Esophagus muscularis mucosa (tissue), 4 donors: ENCODE measurements around the gene PLBD2. TPM values are rescaled to one million over a fixed set of nuclear protein-coding genes. Genes with fewer than 3 reads are reported as not detected.

ENCODE experiments used
- DNase-seq: peaks from one replicate; pipeline ENCODE4 v3.0.0-alpha.2; 2017; ENCODE audit errors: extremely low spot score
- H3K27ac ChIP-seq, 4 donors: fragments of 200-600 bp; sonication (generic); replicated peaks in 1 of 4; 1 replicate in 3 of 4; 2 replicates in 1 of 4; pipeline ENCODE4 v1.5.1; 2016 to 2019; ENCODE audit warnings: mild to moderate bottlenecking in 1 of 4
- H3K27me3 ChIP-seq, 4 donors: fragments of 200-600 bp; sonication (generic); one replicate each; pipeline versions ENCODE4 v1.5.1 to v1.6.0; 2016 to 2019
- H3K36me3 ChIP-seq, 4 donors: fragments of 200-600 bp; sonication (generic); one replicate each; pipeline ENCODE4 v1.5.1; 2016 to 2019
- H3K4me1 ChIP-seq, 4 donors: fragments of 200-600 bp; sonication (generic); one replicate each; pipeline ENCODE4 v1.5.1; 2016 to 2019
- H3K4me3 ChIP-seq, 4 donors: fragments of 200-600 bp; sonication (generic); 1 replicate in 2 of 4; 2 replicates in 2 of 4; pipeline ENCODE4 v1.5.1; 2016 to 2019; ENCODE audit warnings: mild to moderate bottlenecking in 4 of 4, moderate library complexity in 1 of 4
- H3K9me3 ChIP-seq, 4 donors: fragments of 200-600 bp; sonication (generic); 1 replicate in 3 of 4; 2 replicates in 1 of 4; pipeline ENCODE4 v1.5.1; 2016 to 2019
- EP300 ChIP-seq: sonication (generic); formaldehyde crosslinking; IDR thresholded peaks from one replicate; pipeline ENCODE4 v1.6.1; 2017; ENCODE audit warnings: antibody characterized with exemption
- POLR2A ChIP-seq: fragments of 450-650 bp; IDR thresholded peaks from one replicate; pipeline ENCODE4 v1.6.1; 2017; ENCODE audit warnings: antibody characterized with exemption, moderate library complexity, mild to moderate bottlenecking, low read depth
- POLR2AphosphoS5 ChIP-seq, 2 donors: sonication (generic); formaldehyde crosslinking; IDR thresholded peaks; one replicate each; pipeline ENCODE4 v1.6.1; 2017; ENCODE audit warnings: antibody characterized with exemption in 2 of 2
- WGBS: methylation state at CpG from one replicate; pipeline ENCODE4 v1.1.5; 2018; 5-methylcytosine and 5-hydroxymethylcytosine counted together
- intact Hi-C: fragments of 100-400 bp; cut with DNase I; formaldehyde crosslinking; loops from one replicate; pipeline ENCODE4 v1.15.1; 2023
- total RNA-seq, 4 donors: library from RNA; depleted of rRNA; stranded (reverse); fragments of >200 nt; gene quantifications; one replicate each; pipeline versions ENCODE4 v1.1.0 to v1.2.1, GENCODE V29; 2016
- TF ChIP-seq, protein P1 (sequence below), 3 experiments: fragments of 200-600 bp in 2 of 3; fragments of 450-650 bp in 1 of 3; sonication (generic) in 2 of 3; IDR thresholded peaks; one replicate each; pipeline ENCODE4 v1.5.1; 2017 to 2019; ENCODE audit warnings: antibody characterized with exemption in 3 of 3, mild to moderate bottlenecking in 2 of 3, moderate library complexity in 1 of 3

The PLBD2 gene, protein sequence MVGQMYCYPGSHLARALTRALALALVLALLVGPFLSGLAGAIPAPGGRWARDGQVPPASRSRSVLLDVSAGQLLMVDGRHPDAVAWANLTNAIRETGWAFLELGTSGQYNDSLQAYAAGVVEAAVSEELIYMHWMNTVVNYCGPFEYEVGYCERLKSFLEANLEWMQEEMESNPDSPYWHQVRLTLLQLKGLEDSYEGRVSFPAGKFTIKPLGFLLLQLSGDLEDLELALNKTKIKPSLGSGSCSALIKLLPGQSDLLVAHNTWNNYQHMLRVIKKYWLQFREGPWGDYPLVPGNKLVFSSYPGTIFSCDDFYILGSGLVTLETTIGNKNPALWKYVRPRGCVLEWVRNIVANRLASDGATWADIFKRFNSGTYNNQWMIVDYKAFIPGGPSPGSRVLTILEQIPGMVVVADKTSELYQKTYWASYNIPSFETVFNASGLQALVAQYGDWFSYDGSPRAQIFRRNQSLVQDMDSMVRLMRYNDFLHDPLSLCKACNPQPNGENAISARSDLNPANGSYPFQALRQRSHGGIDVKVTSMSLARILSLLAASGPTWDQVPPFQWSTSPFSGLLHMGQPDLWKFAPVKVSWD
- total RNA-seq = 10 to 100 TPM; 30.2 to 60.9 (median 33.1) TPM

DNA sequence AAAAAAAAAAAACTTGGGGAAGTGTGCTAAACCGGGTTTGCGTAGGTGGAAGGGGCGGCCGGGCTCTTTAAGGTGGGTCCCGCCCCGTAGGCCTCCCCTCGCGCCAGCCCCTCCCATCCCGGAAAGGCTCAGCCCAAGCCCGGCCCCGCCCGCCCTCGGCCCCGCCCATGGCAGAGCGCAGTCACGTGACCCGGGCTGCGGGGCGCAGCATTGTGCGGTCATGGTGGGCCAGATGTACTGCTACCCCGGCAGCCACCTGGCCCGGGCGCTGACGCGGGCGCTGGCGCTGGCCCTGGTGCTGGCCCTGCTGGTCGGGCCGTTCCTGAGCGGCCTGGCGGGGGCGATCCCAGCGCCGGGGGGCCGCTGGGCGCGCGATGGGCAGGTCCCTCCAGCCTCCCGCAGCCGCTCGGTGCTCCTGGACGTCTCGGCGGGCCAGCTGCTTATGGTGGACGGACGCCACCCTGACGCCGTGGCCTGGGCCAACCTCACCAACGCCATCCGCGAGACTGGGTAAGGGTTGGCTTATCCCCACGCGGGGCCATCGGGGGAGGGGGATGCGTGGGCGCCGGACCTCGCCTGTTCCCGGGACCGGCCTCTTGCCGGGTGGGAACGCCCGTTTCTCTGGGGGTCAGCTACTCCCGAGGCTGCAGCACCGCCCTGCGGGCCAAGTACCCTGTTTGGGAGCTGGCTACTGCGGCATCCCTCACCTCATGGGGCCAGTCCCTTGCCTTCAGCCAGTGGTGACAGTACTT lies at the start of gene PLBD2:
Gene PLBD2, plus strand, starts transcription at position 207 of the 752 bp plus-strand sequence. Its CDS starts 14 bp downstream, at position 221.
- Histone ChIP-seq H3K27me3 (peaks cover 0 to 7% (median 0%) of the 10 kb centered on the region in 4 donors), H3K4me1 (peaks cover 12 to 34% (median 27%) of the 10 kb centered on the region in 4 donors), H3K36me3 (peaks cover 0 to 3% (median under 1%) of the 10 kb centered on the region in 4 donors), H3K9me3 (no peaks in the 10 kb centered on the region), H3K4me3 (peak within 1 kb of the TSS; percentile 68 to 91 (median 76)), H3K27ac (peak within 1 kb of the TSS; percentile 82 to 91 (median 87))
- peak; percentile 50 for TF ChIP-seq POLR2A
- TF ChIP-seq EP300 = no peak
- peak; percentile 78 to 85 for TF ChIP-seq POLR2AphosphoS5 (IDR thresholded peaks at IDR 0.05)
- TF ChIP-seq, protein P1, sequence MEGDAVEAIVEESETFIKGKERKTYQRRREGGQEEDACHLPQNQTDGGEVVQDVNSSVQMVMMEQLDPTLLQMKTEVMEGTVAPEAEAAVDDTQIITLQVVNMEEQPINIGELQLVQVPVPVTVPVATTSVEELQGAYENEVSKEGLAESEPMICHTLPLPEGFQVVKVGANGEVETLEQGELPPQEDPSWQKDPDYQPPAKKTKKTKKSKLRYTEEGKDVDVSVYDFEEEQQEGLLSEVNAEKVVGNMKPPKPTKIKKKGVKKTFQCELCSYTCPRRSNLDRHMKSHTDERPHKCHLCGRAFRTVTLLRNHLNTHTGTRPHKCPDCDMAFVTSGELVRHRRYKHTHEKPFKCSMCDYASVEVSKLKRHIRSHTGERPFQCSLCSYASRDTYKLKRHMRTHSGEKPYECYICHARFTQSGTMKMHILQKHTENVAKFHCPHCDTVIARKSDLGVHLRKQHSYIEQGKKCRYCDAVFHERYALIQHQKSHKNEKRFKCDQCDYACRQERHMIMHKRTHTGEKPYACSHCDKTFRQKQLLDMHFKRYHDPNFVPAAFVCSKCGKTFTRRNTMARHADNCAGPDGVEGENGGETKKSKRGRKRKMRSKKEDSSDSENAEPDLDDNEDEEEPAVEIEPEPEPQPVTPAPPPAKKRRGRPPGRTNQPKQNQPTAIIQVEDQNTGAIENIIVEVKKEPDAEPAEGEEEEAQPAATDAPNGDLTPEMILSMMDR (IDR thresholded peaks at IDR 0.05) = no peak
- intact Hi-C loops = no loop called here
- DNase-seq = peak; percentile 98
- under 1% methylated on average over 41 of the region's 67 CpGs for WGBS

DNA sequence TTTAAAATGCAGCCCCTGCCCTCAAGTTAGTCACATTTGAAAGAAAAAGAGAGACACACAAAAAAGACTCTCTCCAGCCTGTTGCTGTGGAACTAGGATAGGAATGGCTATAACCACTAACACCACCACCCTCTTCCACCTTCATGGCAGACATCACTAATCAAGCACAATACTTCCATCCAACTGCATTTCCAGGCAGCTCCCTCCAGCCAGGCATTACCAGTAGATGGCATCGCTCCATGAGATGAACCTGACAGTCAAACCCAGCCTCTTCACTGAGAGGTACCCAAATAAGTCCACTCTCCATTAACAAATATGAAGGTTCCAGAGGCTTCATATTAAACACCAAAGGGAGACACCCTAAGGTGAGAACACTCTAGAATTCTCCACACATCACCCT lies 47.9 kb upstream of the PLBD2 start:
- Histone ChIP-seq H3K4me3 (no peak overlapping the region), H3K36me3 (peaks cover 14 to 97% (median 82%) of the 10 kb centered on the region in 4 donors), H3K27ac (no peak overlapping the region), H3K27me3 (no peaks in the 10 kb centered on the region), H3K9me3 (no peaks in the 10 kb centered on the region), H3K4me1 (peaks cover 0 to 11% (median 5%) of the 10 kb centered on the region in 4 donors)
- intact Hi-C loops = loop anchor here (10.0 kb wide), 2 partner anchors 114 to 604 kb away; partner anchors contain the start of gene SDSL
- no peak for DNase-seq
- 100% methylated on average over 1 of the region's 1 CpG for WGBS
- TF ChIP-seq POLR2AphosphoS5 (IDR thresholded peaks at IDR 0.05) = no peak
- no peak for TF ChIP-seq EP300
- TF ChIP-seq, protein P1 (IDR thresholded peaks at IDR 0.05) = no peak
- TF ChIP-seq POLR2A = no peak

DNA sequence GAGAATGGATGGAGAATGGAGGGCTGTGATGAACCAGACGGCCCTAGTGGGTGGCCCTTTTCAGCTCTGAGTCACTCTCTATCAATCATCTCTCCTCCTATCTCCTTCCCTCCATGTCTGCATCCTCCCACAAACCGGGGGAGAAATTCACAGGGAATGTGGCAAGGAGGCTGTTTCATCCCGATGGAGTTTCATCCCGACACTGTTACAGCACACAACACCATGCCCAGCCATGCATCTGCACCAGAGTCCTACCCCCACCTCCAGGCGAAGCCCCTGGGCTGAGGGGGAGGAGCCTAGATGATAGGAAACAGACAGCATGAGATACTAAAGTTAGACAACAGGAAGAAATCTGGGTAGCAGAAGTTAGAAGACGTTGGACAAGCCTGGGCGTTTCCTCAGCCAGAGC lies 44.3 kb upstream of the PLBD2 start:
- Histone ChIP-seq H3K4me3 (no peak overlapping the region), H3K27me3 (no peaks in the 10 kb centered on the region), H3K36me3 (peaks cover 22 to 98% (median 80%) of the 10 kb centered on the region in 4 donors), H3K9me3 (no peaks in the 10 kb centered on the region), H3K27ac (peak overlapping the region in 1 of 4 donors; percentile 45), H3K4me1 (peaks cover 0 to 11% (median 5%) of the 10 kb centered on the region in 4 donors)
- 74% methylated on average over 7 of the region's 7 CpGs for WGBS
- intact Hi-C loops = loop anchor here (10.0 kb wide), 2 partner anchors 111 to 601 kb away; partner anchors contain the start of gene SDSL
- DNase-seq = no peak
- no peak for TF ChIP-seq POLR2AphosphoS5 (IDR thresholded peaks at IDR 0.05)
- no peak for TF ChIP-seq EP300
- TF ChIP-seq, protein P1 (IDR thresholded peaks at IDR 0.05) = no peak
- TF ChIP-seq POLR2A = no peak

DNA sequence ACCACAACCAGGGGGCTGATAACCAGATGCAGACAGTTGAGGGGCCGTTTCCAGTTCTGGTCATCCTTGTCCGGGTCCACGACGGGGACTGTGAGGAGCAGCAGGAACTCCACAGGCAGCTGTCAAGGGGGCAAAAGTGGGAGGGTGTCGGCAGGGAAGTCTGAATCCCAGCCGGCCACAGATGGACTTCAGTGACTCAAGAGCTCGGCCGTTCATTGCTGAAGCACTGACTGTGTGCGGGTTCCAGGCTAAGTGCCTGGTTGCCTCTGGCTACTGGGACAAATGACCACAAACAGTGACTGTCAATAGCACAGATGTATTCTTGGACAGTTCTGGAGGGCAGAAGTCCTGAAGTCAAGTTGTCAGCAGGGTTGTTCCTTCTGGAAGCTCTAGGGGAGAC lies 43.0 kb upstream of the PLBD2 start:
- DNase-seq = no peak
- intact Hi-C loops = loop anchor here (10.0 kb wide), 2 partner anchors 109 to 599 kb away; partner anchors contain the start of gene SDSL
- H3K36me3 ChIP-seq = peaks cover 23 to 98% (median 82%) of the 10 kb centered on the region in 4 donors
- WGBS = 75% methylated on average over 8 of the region's 9 CpGs
- TF ChIP-seq POLR2AphosphoS5 (IDR thresholded peaks at IDR 0.05) (no peak), EP300 (no peak), POLR2A (no peak)
- TF ChIP-seq, protein P1 (IDR thresholded peaks at IDR 0.05) = no peak
- peak overlapping the region in 1 of 4 donors; percentile 49 for H3K27ac ChIP-seq
- H3K4me1 ChIP-seq = peaks cover 0 to 11% (median 5%) of the 10 kb centered on the region in 4 donors
- H3K4me3 ChIP-seq = no peak overlapping the region
- no peaks in the 10 kb centered on the region for H3K27me3 ChIP-seq
- H3K9me3 ChIP-seq = no peaks in the 10 kb centered on the region
